ENCODE data around the gene MGST3. TPM values are rescaled to one million over a fixed set of nuclear protein-coding genes. Genes with fewer than 3 reads are reported as not detected.
A peak's percentile ranks its signal among the peaks of the same experiment; 100 is the strongest.
"Not testable (repeated sequence)": the region's sequence is repeated elsewhere in the genome, so short reads cannot be mapped to it uniquely, and the experiment has no call there.

Gene MGST3
- total RNA-seq, result 100 to 1,000 TPM; 113 to 147 TPM
- 133 TPM for polyA plus RNA-seq (2013, experiment 1 of 2)
- 123 TPM for polyA plus RNA-seq (2013, experiment 2 of 2)
- long read RNA-seq, experiment 1, transcript MGST3-205 (6 exons, 1,015 nt), result major isoform, 28 of 65 reads
- long read RNA-seq, experiment 1, partial matches to known transcripts, result 26 of 65 reads
- long read RNA-seq, experiment 1, other reads (novel, unspliced or antisense), result 10 of 65 reads
- long read RNA-seq, experiment 2, transcript MGST3-205 (6 exons, 1,015 nt), result major isoform, 82 of 94 reads
- long read RNA-seq, experiment 2, partial matches to known transcripts, result 3 of 94 reads
- long read RNA-seq, experiment 2, other reads (novel, unspliced or antisense), result 5 of 94 reads
- long read RNA-seq, experiment 3, transcript MGST3-205 (6 exons, 1,015 nt), result major isoform, 24 of 30 reads
- long read RNA-seq, experiment 3, partial matches to known transcripts, result 0 of 30 reads
- long read RNA-seq, experiment 3, other reads (novel, unspliced or antisense), result 5 of 30 reads
- long read RNA-seq, experiment 4, partial matches to known transcripts, result 1 of 9 reads
- long read RNA-seq, experiment 4, other reads (novel, unspliced or antisense), result 3 of 9 reads

DNA sequence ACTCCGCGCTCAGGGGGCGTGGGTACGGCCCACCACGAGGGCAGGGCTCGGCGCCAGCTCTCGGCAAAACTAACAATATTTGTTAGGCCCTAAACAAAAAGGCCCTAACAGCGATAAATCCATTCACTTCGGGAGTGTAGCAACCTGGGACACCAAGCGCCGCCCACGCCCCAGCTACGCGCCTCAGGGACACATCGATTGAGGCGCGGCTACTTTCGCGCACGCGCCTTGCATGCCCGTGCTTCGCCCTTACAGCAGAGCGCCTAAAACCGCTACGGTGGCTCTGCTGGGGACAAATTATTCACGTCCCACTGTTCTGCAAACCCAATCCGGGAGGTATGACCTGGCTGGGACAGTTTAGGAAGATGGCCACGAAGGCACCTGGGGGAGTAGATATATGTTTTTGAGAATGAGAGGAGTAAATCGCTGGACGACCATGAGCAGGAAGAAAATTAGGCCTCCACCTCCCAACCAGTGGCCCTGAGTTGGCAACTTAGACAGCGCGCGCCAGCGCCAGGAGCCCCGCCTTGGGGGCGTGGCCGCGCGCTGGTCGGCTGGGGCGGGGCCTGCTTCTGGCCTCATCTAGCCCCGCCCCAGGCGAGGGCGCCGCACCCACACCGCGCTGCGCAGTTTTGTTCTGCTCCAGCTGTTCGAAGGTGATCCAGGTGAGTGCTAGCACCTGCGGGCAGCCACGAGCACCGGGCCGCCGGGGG lies at the start of gene MGST3:
Gene MGST3 (plus strand): TSS at position 606 of the 713 bp plus-strand sequence. CDS start 18,614 bp downstream, outside the sequence.
- no peak within 1 kb of the TSS for H3K27ac Mint-ChIP-seq

DNA sequence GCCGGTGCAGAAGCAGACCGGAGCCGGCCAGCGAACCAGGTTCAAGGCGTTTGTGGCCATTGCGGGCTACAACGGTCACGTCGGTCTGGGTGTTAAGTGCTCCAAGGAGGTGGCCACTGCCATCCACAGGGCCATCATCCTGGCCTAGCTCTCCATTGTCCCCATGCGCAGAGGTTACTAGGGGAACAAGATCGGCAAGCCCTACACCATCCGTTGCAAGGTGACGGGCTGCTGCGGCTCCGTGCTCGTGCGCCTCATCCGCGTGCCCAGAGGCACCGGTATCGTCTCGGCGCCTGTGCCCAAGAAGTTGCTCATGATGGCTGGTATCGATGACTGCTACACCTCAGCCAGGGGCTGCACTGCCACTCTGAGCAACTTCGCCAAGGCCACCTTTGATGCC lies 49.1 kb upstream of the MGST3 start:
- Mint-ChIP-seq H3K27me3 (ENCODE audit: insufficient read depth) (no peaks in the 10 kb centered on the region), H3K27ac (no peak overlapping the region), H3K4me3 (no peak overlapping the region), H3K4me1 (peaks cover 3% of the 10 kb centered on the region), H3K36me3 (ENCODE audit: low read depth) (no peaks in the 10 kb centered on the region), H3K9me3 (no peaks in the 10 kb centered on the region)
- WGBS, 2 experiments (ENCODE audit: insufficient coverage in 1 of 2, insufficient read length in 1 of 2), result 96 to 98% methylated on average over 19 to 25 of the region's 25 CpGs
- DNase-seq, result no peak
- Histone ChIP-seq H3K4me3 (ENCODE audit: low read length) (no peak overlapping the region), H3K27me3 (ENCODE audit: control insufficient read depth, insufficient read depth, low read length, poor library complexity, severe bottlenecking) (no peaks in the 10 kb centered on the region), H3K9me3 (ENCODE audit: control insufficient read depth, low read length) (no peaks in the 10 kb centered on the region), H3K36me3 (ENCODE audit: control insufficient read depth, insufficient read depth, low read length) (no peaks in the 10 kb centered on the region), H3K4me1 (ENCODE audit: control insufficient read depth, insufficient read depth, low read length) (no peaks in the 10 kb centered on the region), H3K9ac (ENCODE audit: extremely low read depth, low read length, poor library complexity, severe bottlenecking) (no peak overlapping the region), H3K27ac (ENCODE audit: low read depth, low read length) (no peak overlapping the region)
- TF ChIP-seq, protein P1, sequence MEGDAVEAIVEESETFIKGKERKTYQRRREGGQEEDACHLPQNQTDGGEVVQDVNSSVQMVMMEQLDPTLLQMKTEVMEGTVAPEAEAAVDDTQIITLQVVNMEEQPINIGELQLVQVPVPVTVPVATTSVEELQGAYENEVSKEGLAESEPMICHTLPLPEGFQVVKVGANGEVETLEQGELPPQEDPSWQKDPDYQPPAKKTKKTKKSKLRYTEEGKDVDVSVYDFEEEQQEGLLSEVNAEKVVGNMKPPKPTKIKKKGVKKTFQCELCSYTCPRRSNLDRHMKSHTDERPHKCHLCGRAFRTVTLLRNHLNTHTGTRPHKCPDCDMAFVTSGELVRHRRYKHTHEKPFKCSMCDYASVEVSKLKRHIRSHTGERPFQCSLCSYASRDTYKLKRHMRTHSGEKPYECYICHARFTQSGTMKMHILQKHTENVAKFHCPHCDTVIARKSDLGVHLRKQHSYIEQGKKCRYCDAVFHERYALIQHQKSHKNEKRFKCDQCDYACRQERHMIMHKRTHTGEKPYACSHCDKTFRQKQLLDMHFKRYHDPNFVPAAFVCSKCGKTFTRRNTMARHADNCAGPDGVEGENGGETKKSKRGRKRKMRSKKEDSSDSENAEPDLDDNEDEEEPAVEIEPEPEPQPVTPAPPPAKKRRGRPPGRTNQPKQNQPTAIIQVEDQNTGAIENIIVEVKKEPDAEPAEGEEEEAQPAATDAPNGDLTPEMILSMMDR (conservative IDR thresholded peaks at IDR 0.05), result no peak

More for the DNA sequence above, at the start of gene MGST3:
- H3K4me1 Mint-ChIP-seq, result peaks cover 16% of the 10 kb centered on the region
- H3K27ac ChIP-seq (ENCODE audit: low read depth, low read length), result peak within 1 kb of the TSS; percentile 67
- H3K36me3 Mint-ChIP-seq (ENCODE audit: low read depth), result peaks cover 1% of the 10 kb centered on the region
- H3K27me3 ChIP-seq (ENCODE audit: control insufficient read depth, insufficient read depth, low read length, poor library complexity, severe bottlenecking), result no peaks in the 10 kb centered on the region
- peak; percentile 97 for DNase-seq
- TF ChIP-seq, protein P1 (conservative IDR thresholded peaks at IDR 0.05), result no peak
- peaks cover 6% of the 10 kb centered on the region for H3K36me3 ChIP-seq (ENCODE audit: control insufficient read depth, insufficient read depth, low read length)
- H3K4me3 Mint-ChIP-seq, result no peak within 1 kb of the TSS
- H3K4me3 ChIP-seq (ENCODE audit: low read length), result peak within 1 kb of the TSS; percentile 96
- H3K4me1 ChIP-seq (ENCODE audit: control insufficient read depth, insufficient read depth, low read length), result no peaks in the 10 kb centered on the region
- H3K9me3 ChIP-seq (ENCODE audit: control insufficient read depth, low read length), result no peaks in the 10 kb centered on the region
- WGBS, 2 experiments (ENCODE audit: insufficient coverage in 1 of 2, insufficient read length in 1 of 2), result 0% methylated on average over 12 to 56 of the region's 56 CpGs
- H3K27me3 Mint-ChIP-seq (ENCODE audit: insufficient read depth), result peaks cover 7% of the 10 kb centered on the region
- peak within 1 kb of the TSS; percentile 72 for H3K9ac ChIP-seq (ENCODE audit: extremely low read depth, low read length, poor library complexity, severe bottlenecking)
- H3K9me3 Mint-ChIP-seq, result no peaks in the 10 kb centered on the region

DNA sequence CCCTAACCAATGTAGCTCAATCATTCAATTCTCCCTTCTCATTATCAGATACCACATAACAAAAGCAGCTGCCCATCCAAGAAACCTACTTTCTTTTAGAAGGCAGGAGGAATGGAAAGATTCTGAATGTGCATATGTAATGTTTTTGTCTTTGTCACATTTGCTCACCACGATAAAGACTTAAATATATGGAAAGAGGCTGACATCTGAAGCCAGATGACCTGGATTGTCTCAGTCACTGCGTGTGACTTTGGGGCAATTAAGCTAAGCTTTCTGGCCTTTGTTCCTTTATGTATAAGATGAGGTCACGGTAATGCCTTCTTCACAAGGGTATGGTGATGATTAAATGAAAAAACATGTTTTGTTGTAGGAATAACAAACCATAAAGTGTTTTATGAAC lies 44.6 kb upstream of the MGST3 start:
- H3K4me3 Mint-ChIP-seq, result no peak overlapping the region
- TF ChIP-seq, protein P1 (conservative IDR thresholded peaks at IDR 0.05), result no peak
- no peaks in the 10 kb centered on the region for H3K36me3 Mint-ChIP-seq (ENCODE audit: low read depth)
- Histone ChIP-seq H3K4me1 (ENCODE audit: control insufficient read depth, insufficient read depth, low read length) (no peaks in the 10 kb centered on the region), H3K9ac (ENCODE audit: extremely low read depth, low read length, poor library complexity, severe bottlenecking) (no peak overlapping the region), H3K27ac (ENCODE audit: low read depth, low read length) (no peak overlapping the region), H3K4me3 (ENCODE audit: low read length) (no peak overlapping the region), H3K9me3 (ENCODE audit: control insufficient read depth, low read length) (no peaks in the 10 kb centered on the region), H3K27me3 (ENCODE audit: control insufficient read depth, insufficient read depth, low read length, poor library complexity, severe bottlenecking) (no peaks in the 10 kb centered on the region), H3K36me3 (ENCODE audit: control insufficient read depth, insufficient read depth, low read length) (no peaks in the 10 kb centered on the region)
- H3K9me3 Mint-ChIP-seq, result no peaks in the 10 kb centered on the region
- no peak for DNase-seq
- no peak overlapping the region for H3K27ac Mint-ChIP-seq
- H3K4me1 Mint-ChIP-seq, result peaks cover 3% of the 10 kb centered on the region
- WGBS, 2 experiments (ENCODE audit: insufficient coverage in 1 of 2, insufficient read length in 1 of 2), result 67 to 75% methylated on average over 1 to 3 of the region's 3 CpGs
- peaks cover 4% of the 10 kb centered on the region for H3K27me3 Mint-ChIP-seq (ENCODE audit: insufficient read depth)

DNA sequence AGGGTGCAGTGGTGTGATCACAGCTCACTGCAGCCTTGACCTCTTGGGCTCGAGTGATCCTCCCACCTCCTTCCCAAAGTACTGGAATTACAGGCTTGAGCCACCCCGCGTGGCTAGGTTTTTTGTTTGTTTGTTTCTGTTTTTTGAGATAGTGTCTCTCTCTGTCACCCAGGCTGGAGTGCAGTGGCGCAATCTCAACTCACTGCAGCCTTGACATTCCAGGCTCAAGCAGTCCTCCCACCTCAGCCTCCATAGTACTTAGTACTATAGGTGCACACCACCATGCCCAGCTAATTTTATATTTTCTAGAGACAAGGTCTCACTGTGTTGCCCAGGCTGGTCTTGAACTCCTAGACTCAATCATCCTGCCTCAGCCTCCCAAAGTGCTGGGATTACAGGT lies 39.6 kb upstream of the MGST3 start:
- not testable (repeated sequence) for H3K27ac ChIP-seq (ENCODE audit: low read depth, low read length); H3K9ac ChIP-seq (ENCODE audit: extremely low read depth, low read length, poor library complexity, severe bottlenecking); DNase-seq; H3K9me3 ChIP-seq (ENCODE audit: control insufficient read depth, low read length); H3K36me3 Mint-ChIP-seq (ENCODE audit: low read depth); H3K9me3 Mint-ChIP-seq; H3K4me1 ChIP-seq (ENCODE audit: control insufficient read depth, insufficient read depth, low read length); H3K36me3 ChIP-seq (ENCODE audit: control insufficient read depth, insufficient read depth, low read length); H3K4me1 Mint-ChIP-seq; H3K4me3 ChIP-seq (ENCODE audit: low read length); H3K4me3 Mint-ChIP-seq; H3K27ac Mint-ChIP-seq
- 80 to 96% methylated on average over 1 to 3 of the region's 4 CpGs for WGBS, 2 experiments (ENCODE audit: insufficient coverage in 1 of 2, insufficient read length in 1 of 2)
- peaks cover 11% of the 10 kb centered on the region for H3K27me3 Mint-ChIP-seq (ENCODE audit: insufficient read depth)
- peaks cover 21% of the 10 kb centered on the region for H3K27me3 ChIP-seq (ENCODE audit: control insufficient read depth, insufficient read depth, low read length, poor library complexity, severe bottlenecking)
